Measurements from ENCODE around the gene ELANE. TPM values are rescaled to one million over a fixed set of nuclear protein-coding genes. Genes with fewer than 3 reads are reported as not detected.
A peak's percentile ranks its signal among the peaks of the same experiment; 100 is the strongest.
"Not testable (repeated sequence)": the region's sequence is repeated elsewhere in the genome, so short reads cannot be mapped to it uniquely, and the experiment has no call there.

The ELANE gene
- total RNA-seq, 1 experiment from 2014 or later = not detected

- DNase-seq (ENCODE audit: low read depth) = peak; percentile 81
Measured at GRCh38 chr19:862581-863314, 10.6 kb downstream of the ELANE start.

DNA sequence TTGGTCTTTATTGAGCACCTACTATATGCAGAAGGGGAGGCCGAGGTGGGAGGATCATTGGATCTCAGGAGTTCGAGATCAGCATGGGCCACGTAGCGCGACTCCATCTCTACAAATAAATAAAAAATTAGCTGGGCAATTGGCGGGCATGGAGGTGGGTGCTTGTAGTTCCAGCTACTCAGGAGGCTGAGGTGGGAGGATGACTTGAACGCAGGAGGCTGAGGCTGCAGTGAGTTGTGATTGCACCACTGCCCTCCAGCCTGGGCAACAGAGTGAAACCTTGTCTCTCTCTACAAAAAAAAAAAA is 11.2 kb downstream of the ELANE start:
- no peak for DNase-seq (ENCODE audit: low read depth)

DNA sequence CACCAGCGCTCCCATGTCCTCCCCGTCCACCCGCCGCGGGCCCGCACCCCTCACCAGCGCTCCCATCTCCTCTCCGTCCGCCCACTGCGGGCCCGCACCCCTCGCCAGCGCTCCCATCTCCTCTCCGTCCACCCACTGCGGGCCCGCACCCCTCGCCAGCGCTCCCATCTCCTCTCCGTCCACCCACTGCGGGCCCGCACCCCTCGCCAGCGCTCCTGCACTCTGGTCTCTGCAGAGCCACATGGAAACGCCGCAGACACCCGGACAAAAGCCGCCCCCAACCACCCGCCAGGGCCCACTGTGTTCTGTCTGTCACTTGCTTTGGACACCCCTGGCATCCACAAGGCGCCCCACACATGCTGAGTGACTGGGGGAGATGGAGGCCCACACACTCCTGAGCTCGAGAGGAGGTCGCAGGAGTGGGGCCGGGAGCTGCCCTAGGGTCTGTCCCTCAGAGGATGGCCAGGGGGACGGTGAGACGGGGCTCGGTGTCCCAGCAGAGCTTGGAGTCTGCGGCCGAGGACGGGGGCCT is 14.7 kb downstream of the ELANE start:
- no peak for DNase-seq (ENCODE audit: low read depth)

- no peak for DNase-seq (ENCODE audit: low read depth)
Measured at GRCh38 chr19:867301-867793, 15.2 kb downstream of the ELANE start.

DNA sequence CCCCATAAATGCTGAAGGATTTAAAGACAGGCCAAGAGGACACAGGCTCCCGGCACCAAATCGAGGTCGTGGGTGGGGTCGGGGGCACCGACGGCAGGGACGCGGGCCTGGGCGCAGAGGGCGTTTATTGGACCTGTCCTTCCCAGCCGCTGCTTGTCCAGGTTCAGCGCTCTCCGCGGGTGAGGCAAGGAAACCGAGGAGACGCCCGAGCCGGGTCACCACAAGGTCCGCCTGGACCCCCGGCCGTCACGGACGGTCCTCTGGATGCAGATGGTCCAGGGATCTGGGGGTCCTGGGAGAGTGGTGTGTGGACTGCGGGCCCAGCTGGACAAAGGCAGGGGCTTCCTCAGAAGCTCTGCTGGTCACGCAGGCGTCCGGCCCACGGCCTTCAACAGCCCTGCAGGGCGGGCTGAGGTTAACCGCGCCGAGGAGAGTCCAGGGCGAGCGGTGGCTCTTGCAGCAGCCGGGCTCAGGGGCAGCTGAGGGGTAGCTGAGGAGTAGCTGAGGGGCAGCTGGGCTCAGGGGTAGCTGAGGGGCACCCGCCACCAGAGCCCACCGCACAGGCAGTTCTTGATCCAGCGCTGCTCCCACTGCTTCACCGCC is 15.9 kb downstream of the ELANE start:
- no peak for DNase-seq (ENCODE audit: low read depth)

GRCh38 chr19:868458-869244 is 16.5 kb downstream of the ELANE start:
- no peak for DNase-seq (ENCODE audit: low read depth)

DNA sequence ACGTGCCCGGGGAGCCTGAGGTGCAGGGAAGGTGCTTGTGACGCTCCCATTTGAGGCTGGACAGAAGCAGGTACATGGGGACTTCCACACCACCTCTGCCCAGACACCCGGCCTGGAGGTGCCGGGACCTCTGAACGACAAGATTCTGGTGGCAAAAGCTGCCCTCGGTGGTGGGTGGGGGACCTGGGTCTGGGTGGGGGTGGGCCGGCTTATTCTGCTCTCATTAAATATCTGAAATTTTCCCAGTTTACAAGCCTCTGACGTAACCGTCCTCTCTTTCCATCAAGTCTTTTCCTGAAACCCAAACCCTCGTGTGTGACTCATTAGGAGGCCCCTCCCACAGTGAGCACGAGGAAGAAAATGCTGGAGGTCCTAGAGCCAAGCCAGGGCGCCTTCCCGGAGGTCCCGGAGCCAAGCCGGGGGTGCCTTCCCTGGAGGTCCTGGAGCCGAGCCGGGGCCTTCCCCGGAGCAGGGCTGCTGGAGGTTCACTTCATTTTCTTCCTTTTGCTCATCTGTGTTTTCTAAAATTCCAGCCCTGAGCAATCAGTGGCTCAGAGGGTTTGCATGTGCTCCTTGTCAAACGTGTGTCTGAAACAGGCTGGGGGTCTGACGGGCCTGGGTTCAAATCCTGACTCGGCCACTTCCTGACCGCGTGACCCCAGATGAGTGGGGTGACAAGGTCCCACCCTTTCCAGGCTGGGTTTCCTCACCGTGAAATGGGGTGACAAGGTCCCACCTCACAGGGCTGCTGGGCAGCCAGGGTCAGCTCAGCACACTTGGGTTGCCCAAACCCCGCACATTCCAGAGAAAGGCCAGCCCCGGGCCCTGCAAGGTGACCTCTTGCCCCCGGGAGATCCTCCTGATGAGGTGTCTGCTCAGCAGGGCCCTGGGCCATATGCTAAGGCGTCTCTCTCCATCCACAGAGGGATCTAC is 17.4 kb downstream of the ELANE start:
- DNase-seq (ENCODE audit: low read depth) = peak; percentile 93

DNA sequence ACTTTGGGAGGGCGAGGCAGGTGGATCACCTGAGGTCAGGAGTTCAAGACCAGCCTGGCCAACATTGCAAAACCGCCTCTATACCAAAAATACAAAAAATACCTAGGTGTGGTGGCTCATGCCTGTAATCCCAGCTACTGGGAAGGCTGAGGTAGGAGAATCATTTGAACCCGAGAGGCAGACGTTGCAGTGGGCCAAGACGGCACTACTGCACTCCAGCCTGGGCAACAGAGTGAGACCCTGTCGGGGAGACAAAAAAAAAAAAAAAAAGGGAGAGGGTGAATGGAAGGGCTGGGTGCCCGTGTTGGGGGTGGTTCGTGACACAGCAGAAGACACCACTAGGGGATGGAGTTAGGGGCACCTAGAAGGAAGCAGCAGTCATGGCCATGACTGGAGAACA is 18.2 kb downstream of the ELANE start:
- no peak for DNase-seq (ENCODE audit: low read depth)

- DNase-seq (ENCODE audit: low read depth) = no peak
Measured at GRCh38 chr19:870963-871401, 18.9 kb downstream of the ELANE start.

DNA sequence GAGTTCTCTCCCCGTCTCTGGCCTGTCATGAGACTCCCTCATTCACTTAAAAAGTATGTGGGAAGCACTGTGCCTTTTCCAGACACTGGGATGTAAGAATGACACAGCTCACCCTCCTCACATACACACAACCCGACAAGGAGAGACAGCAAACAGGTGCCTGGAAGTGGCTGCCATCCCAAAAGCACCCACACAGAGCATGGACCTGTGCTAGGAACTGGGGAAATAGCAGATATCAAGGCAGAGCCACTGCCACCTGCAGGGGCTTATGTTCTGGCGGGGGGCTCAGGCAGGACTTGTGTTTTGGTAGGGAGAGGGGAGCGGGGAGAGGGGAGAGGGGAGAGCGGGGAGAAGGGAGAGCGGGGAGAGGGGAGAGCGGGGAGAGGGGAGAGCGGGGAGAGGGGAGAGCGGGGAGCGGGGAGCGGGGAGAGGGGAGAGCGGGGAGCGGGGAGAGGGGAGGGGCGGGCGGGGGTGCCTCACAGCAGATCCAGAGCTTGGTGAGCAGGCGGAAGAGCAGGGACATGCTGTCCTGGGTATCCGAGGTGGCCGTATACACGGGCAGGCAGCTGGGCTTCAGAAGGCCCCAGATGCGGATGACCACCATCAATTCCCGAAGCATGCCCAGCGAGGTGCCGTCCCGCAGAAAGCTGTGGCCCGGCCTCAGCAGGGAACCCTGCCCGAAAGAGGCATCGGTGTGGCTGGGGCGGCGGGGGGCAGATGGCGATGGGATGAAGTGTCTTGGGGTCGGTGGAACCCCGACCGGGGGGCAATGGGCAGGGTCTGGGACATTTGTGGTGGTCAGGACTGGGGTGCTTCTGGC is 19.6 kb downstream of the ELANE start:
- DNase-seq (ENCODE audit: low read depth) = peak; percentile 41

DNA sequence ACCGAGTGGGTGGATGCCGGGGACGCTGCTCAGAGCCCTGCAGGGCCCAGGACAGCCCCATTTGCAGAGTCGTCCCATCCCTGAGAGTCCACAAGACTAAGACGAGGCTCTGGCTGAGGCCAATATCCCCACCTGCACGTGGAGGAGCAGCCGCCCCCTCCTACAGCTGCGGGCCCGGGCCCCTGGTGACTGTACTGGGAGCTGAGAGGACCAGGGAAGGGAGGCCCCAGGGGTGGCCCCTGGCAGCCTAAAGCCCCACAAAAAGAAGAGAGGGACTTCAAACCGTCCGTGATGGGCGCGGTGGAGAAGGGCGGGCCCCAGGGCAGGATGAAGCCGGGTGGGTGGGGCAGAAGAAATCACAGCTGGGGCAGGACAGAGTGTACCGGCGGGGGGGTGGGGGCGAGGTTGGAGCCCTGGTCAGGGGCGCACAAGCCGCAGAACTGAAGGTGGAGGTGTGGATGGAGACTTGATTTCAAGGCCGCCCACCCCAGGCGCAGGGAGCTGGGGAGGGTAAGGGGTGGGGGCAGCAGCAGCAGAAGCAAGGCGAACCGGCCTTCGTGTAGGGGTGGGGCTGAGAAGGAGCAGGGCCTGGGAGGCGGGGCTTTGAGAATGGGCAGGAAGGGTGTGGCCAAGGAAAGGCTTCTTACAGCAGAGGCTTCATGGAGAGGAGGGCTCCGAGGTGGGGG is 20.3 kb downstream of the ELANE start:
- peak; percentile 90 for DNase-seq (ENCODE audit: low read depth)

DNA sequence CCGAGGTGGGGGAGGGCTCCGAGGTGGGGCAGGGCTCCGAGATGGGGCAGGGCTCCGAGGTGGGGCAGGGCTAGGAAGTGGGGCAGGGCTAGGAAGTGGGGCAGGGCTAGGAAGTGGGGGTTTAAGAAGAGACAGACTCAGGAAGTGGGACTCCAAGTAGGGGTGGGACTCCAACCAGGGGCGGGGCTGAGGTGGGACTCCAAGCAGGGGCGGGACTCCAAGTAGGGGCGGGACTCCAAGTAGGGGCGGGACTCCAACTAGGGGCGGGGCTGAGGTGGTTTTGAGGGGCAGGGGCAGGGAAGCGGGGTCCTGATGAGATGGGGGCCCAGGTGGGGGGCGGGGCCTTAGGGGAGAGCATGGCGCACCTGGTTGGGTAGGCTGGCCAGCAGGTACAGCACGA is 21.0 kb downstream of the ELANE start:
- DNase-seq (ENCODE audit: low read depth) = peak; percentile 81

- no peak for DNase-seq (ENCODE audit: low read depth)
Measured at GRCh38 chr19:873561-874041, 21.5 kb downstream of the ELANE start.

GRCh38 chr19:875265-875879 is 23.3 kb downstream of the ELANE start:
- DNase-seq (ENCODE audit: low read depth) = no peak

DNA sequence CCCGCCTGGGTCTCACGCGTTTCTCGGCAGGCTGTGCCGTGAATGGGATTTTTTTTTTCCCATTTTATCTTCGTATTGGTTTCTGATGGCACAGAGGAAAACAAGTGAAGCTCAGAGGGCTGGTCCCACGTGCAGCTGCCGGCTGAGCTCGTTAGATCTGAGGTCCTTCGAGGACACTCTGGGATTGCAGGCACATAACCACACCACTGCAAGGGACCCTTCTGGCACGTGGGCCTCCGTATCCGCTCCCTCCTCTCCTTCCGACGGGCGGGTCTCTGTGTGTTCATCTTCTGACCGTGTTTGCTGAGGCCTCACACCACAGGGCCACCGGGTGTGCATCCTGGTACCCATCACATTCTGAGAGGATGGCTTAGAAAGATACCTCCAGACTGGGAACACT is 24.0 kb downstream of the ELANE start:
- DNase-seq (ENCODE audit: low read depth) = no peak

DNA sequence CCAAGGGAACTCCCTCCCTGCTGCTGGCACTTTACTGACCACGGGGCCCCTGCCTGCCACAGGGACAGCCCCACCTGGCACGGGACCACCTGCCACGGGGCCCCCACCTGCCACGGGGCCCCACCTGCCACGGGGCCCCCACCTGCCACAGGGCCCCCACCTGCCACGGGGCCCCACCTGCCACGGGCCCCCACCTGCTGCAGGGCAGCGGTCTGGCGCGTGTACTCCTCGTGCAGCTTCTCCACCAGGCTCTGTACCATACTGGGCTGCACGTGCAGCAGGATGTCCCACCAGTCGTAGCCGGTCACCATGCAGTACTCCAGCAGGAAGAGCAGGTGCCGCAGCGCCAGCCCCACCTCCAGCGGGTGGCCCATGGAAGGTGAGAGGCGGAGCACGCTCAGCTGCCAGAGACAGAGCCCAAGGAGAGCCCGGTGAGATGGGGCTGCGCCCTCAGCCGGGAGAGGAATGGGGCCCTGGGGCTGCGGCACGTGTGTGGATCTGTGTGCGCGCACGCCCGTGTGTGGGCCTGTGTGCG is 24.7 kb downstream of the ELANE start:
- no peak for DNase-seq (ENCODE audit: low read depth)

- not testable (repeated sequence) for DNase-seq (ENCODE audit: low read depth)
Measured at GRCh38 chr19:877992-878660, 26.0 kb downstream of the ELANE start.
